ENCODE data around the gene VPS11. TPM values are rescaled to one million over a fixed set of nuclear protein-coding genes. Genes with fewer than 3 reads are reported as not detected.

VPS11 gene
- total RNA-seq, 1 experiment from 2014 or later, result 18.6 TPM

GRCh38 chr11:119108146-119108856 lies 40.7 kb downstream of the VPS11 start:
- peak; percentile 58 for DNase-seq
- no peaks in the 10 kb centered on the region for H3K9me3 ChIP-seq (ENCODE audit: control insufficient read depth, low read depth, low read length)
- no peak overlapping the region for H2BK15ac ChIP-seq (ENCODE audit: low read depth, low read length)
- H4K91ac ChIP-seq (ENCODE audit: insufficient read length, low read depth, low read length), result no peak overlapping the region
- H2AFZ ChIP-seq (ENCODE audit: low read length), result no peak overlapping the region
- H2BK120ac ChIP-seq (ENCODE audit: low read depth, low read length, poor library complexity, severe bottlenecking), result no peak overlapping the region
- no peak overlapping the region for H3T11ph ChIP-seq (ENCODE audit: low read length)
- no peak overlapping the region for H3K56ac ChIP-seq (ENCODE audit: insufficient read length, low read depth, low read length)
- no peak overlapping the region for H4K8ac ChIP-seq (replicated peaks; ENCODE audit: insufficient read length, low read depth, low read length)
- peaks cover 10% of the 10 kb centered on the region for H3K23me2 ChIP-seq (ENCODE audit: insufficient read length, low read depth, low read length, poor library complexity, severe bottlenecking)
- H4K5ac ChIP-seq (ENCODE audit: insufficient read length, low read depth, low read length), result no peak overlapping the region
- H3K9ac ChIP-seq (ENCODE audit: extremely low read depth, insufficient read length, low read length), result no peak overlapping the region
- H3K23ac ChIP-seq (ENCODE audit: insufficient read length, low read depth, low read length), result no peak overlapping the region
- peak overlapping the region; percentile 47 for H3K4me2 ChIP-seq (ENCODE audit: insufficient read depth, insufficient read length, low read length)
- Mint-ChIP-seq H3K27me3 (ENCODE audit: low read depth) (peaks cover 16% of the 10 kb centered on the region), H3K4me3 (peak overlapping the region; percentile 75 to 84), H3K27ac (no peak overlapping the region; a peak in 1 of 7 replicates), H3K9me3 (no peaks in the 10 kb centered on the region; a peak in 1 of 5 replicates), H3K4me1 (peaks cover 28% of the 10 kb centered on the region in 2 experiments), H3K36me3 (ENCODE audit: insufficient read depth in 1 of 3, low read depth in 3 of 3) (no peaks in the 10 kb centered on the region; a peak in 1 of 7 replicates)
- no peak overlapping the region for H2BK20ac ChIP-seq (ENCODE audit: low read depth, low read length, poor library complexity, severe bottlenecking)
- no CpG with 5 or more reads among the region's 8 CpGs for WGBS (ENCODE audit: extremely low coverage, insufficient read length, low lambda C conversion rate)
- no peak overlapping the region for H3K18ac ChIP-seq (ENCODE audit: insufficient read length, low read depth, low read length)
- H3K14ac ChIP-seq (ENCODE audit: insufficient read depth, low read length), result no peak overlapping the region
- H2AK5ac ChIP-seq (ENCODE audit: insufficient read length, low read length), result no peak overlapping the region
- no peaks in the 10 kb centered on the region for H3K79me1 ChIP-seq (ENCODE audit: insufficient read depth, low read depth, low read length, poor library complexity, severe bottlenecking)
- H3K27ac ChIP-seq (ENCODE audit: insufficient read length, low read depth, low read length), result no peak overlapping the region
- no peak overlapping the region for H3K4ac ChIP-seq (ENCODE audit: low read depth, low read length)
- H3K27me3 ChIP-seq (ENCODE audit: insufficient read depth, low read length), result peaks cover 5% of the 10 kb centered on the region; the same call in 1 of the 2 replicates
- no peak overlapping the region for H2BK5ac ChIP-seq (ENCODE audit: insufficient read length, low read length)
- H3K79me2 ChIP-seq (ENCODE audit: insufficient read depth, low read length), result no peaks in the 10 kb centered on the region
- no peak for TF ChIP-seq CTCF (conservative IDR thresholded peaks at IDR 0.05)
- no peaks in the 10 kb centered on the region for H4K20me1 ChIP-seq (ENCODE audit: control insufficient read depth, insufficient read depth, insufficient read length)
- no peak overlapping the region for H2BK12ac ChIP-seq (ENCODE audit: insufficient read length, low read depth, low read length)
- H3K4me1 ChIP-seq (ENCODE audit: insufficient read depth, low read length), result peaks cover 8% of the 10 kb centered on the region; the same call in 1 of the 2 replicates

Data from H9 (cell line).